ENCODE data around the gene ADARB2.

ADARB2 gene

GRCh38 chr10:1212571-1213141 lies 524.7 kb downstream of the ADARB2 start:
- TF ChIP-seq CTCF (IDR thresholded peaks at IDR 0.05; ENCODE audit: control insufficient read depth, insufficient read depth, low read depth, low read length, missing control alignments): no peak
- DNase-seq (ENCODE audit: low read depth): no peak
- H3K4me3 ChIP-seq (ENCODE audit: control insufficient read depth, low read depth, low read length): no peak overlapping the region

- H3K4me3 ChIP-seq (ENCODE audit: control insufficient read depth, low read depth, low read length): no peak overlapping the region
- TF ChIP-seq CTCF (IDR thresholded peaks at IDR 0.05; ENCODE audit: control insufficient read depth, insufficient read depth, low read depth, low read length, missing control alignments): no peak
- DNase-seq (ENCODE audit: low read depth): no peak
Observed at GRCh38 chr10:1211844-1212570, 525.3 kb downstream of the ADARB2 start.

GRCh38 chr10:1210667-1211066 lies 526.7 kb downstream of the ADARB2 start:
- H3K4me3 ChIP-seq (ENCODE audit: control insufficient read depth, low read depth, low read length): no peak overlapping the region
- TF ChIP-seq CTCF (IDR thresholded peaks at IDR 0.05; ENCODE audit: control insufficient read depth, insufficient read depth, low read depth, low read length, missing control alignments): no peak
- DNase-seq (ENCODE audit: low read depth): no peak

- no peak for DNase-seq (ENCODE audit: low read depth)
- no peak for TF ChIP-seq CTCF (IDR thresholded peaks at IDR 0.05; ENCODE audit: control insufficient read depth, insufficient read depth, low read depth, low read length, missing control alignments)
- H3K4me3 ChIP-seq (ENCODE audit: control insufficient read depth, low read depth, low read length): no peak overlapping the region
Observed at GRCh38 chr10:1209355-1209979, 527.9 kb downstream of the ADARB2 start.

- TF ChIP-seq CTCF (IDR thresholded peaks at IDR 0.05; ENCODE audit: control insufficient read depth, insufficient read depth, low read depth, low read length, missing control alignments): no peak
- no peak overlapping the region for H3K4me3 ChIP-seq (ENCODE audit: control insufficient read depth, low read depth, low read length)
- no peak for DNase-seq (ENCODE audit: low read depth)
Observed at GRCh38 chr10:1208366-1209311, 528.7 kb downstream of the ADARB2 start.

GRCh38 chr10:1206601-1207000 lies 530.7 kb downstream of the ADARB2 start:
- H3K4me3 ChIP-seq (ENCODE audit: control insufficient read depth, low read depth, low read length): no peak overlapping the region
- no peak for TF ChIP-seq CTCF (IDR thresholded peaks at IDR 0.05; ENCODE audit: control insufficient read depth, insufficient read depth, low read depth, low read length, missing control alignments)
- DNase-seq (ENCODE audit: low read depth): no peak

Data from AG09309 (cell line).